ENCODE data around the gene IGFBP1. TPM values are rescaled to one million over a fixed set of nuclear protein-coding genes. Genes with fewer than 3 reads are reported as not detected.

IGFBP1 gene
- total and polyA plus RNA-seq, 2 experiments from 2014 or later = not detected

DNA sequence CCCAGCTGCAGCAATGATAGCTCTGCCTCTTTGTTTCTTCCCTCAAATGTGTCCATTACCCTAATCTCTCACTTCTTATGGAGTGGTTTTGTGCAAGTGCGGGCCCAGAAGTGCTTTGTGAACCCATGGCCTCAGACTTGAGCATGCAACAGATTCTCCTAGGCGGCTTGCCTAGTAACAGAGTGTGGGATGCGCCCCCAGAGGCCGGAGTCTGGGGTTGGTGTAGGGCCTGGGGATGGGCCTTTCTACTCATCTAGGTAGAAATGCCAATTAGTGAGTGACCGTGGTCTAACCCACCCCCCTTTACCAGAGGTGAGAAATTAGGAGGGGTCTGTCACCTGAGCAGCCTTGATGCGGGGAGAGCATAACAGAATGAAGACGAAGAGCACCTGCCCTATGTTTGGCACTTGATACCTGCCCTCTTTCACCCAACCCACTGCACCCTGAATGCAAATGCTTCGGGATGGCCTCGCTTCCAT is 7.0 kb upstream of the IGFBP1 start:
- H3K9me2 ChIP-seq (ENCODE audit: insufficient read depth) = no peaks in the 10 kb centered on the region
- no peaks in the 10 kb centered on the region for H3K79me2 ChIP-seq (replicated peaks; ENCODE audit: insufficient read depth)
- 0 out of 2 replicates have a peak, but pooled peaks cover 3% of the 10 kb centered on the region for H3K36me3 ChIP-seq (ENCODE audit: insufficient read depth)
- Mint-ChIP-seq H3K9me3 (peaks cover 29% of the 10 kb centered on the region), H3K27ac (no peak overlapping the region), H3K36me3 (ENCODE audit: low read depth) (peaks cover 26% of the 10 kb centered on the region), H3K27me3 (ENCODE audit: insufficient read depth, low read depth, poor library complexity) (peaks cover 9% of the 10 kb centered on the region), H3K4me3 (no peak overlapping the region), H3K4me1 (peaks cover 5% of the 10 kb centered on the region; the same call in 2 of the 3 replicates)
- H3K27me3 ChIP-seq (ENCODE audit: insufficient read depth) = peaks cover 2% of the 10 kb centered on the region; the same call in 1 of the 2 replicates
- H4K20me1 ChIP-seq (replicated peaks; ENCODE audit: insufficient read depth) = no peaks in the 10 kb centered on the region
- DNase-seq (ENCODE audit: low spot score) (no peak), ATAC-seq (no peak)
- no peak for TF ChIP-seq NANOG (IDR thresholded peaks at IDR 0.05; ENCODE audit: borderline replicate concordance)
- TF ChIP-seq EZH2phosphoT487 (IDR thresholded peaks at IDR 0.05; ENCODE audit: unreplicated experiment) = no peak
- TF ChIP-seq, protein P1, sequence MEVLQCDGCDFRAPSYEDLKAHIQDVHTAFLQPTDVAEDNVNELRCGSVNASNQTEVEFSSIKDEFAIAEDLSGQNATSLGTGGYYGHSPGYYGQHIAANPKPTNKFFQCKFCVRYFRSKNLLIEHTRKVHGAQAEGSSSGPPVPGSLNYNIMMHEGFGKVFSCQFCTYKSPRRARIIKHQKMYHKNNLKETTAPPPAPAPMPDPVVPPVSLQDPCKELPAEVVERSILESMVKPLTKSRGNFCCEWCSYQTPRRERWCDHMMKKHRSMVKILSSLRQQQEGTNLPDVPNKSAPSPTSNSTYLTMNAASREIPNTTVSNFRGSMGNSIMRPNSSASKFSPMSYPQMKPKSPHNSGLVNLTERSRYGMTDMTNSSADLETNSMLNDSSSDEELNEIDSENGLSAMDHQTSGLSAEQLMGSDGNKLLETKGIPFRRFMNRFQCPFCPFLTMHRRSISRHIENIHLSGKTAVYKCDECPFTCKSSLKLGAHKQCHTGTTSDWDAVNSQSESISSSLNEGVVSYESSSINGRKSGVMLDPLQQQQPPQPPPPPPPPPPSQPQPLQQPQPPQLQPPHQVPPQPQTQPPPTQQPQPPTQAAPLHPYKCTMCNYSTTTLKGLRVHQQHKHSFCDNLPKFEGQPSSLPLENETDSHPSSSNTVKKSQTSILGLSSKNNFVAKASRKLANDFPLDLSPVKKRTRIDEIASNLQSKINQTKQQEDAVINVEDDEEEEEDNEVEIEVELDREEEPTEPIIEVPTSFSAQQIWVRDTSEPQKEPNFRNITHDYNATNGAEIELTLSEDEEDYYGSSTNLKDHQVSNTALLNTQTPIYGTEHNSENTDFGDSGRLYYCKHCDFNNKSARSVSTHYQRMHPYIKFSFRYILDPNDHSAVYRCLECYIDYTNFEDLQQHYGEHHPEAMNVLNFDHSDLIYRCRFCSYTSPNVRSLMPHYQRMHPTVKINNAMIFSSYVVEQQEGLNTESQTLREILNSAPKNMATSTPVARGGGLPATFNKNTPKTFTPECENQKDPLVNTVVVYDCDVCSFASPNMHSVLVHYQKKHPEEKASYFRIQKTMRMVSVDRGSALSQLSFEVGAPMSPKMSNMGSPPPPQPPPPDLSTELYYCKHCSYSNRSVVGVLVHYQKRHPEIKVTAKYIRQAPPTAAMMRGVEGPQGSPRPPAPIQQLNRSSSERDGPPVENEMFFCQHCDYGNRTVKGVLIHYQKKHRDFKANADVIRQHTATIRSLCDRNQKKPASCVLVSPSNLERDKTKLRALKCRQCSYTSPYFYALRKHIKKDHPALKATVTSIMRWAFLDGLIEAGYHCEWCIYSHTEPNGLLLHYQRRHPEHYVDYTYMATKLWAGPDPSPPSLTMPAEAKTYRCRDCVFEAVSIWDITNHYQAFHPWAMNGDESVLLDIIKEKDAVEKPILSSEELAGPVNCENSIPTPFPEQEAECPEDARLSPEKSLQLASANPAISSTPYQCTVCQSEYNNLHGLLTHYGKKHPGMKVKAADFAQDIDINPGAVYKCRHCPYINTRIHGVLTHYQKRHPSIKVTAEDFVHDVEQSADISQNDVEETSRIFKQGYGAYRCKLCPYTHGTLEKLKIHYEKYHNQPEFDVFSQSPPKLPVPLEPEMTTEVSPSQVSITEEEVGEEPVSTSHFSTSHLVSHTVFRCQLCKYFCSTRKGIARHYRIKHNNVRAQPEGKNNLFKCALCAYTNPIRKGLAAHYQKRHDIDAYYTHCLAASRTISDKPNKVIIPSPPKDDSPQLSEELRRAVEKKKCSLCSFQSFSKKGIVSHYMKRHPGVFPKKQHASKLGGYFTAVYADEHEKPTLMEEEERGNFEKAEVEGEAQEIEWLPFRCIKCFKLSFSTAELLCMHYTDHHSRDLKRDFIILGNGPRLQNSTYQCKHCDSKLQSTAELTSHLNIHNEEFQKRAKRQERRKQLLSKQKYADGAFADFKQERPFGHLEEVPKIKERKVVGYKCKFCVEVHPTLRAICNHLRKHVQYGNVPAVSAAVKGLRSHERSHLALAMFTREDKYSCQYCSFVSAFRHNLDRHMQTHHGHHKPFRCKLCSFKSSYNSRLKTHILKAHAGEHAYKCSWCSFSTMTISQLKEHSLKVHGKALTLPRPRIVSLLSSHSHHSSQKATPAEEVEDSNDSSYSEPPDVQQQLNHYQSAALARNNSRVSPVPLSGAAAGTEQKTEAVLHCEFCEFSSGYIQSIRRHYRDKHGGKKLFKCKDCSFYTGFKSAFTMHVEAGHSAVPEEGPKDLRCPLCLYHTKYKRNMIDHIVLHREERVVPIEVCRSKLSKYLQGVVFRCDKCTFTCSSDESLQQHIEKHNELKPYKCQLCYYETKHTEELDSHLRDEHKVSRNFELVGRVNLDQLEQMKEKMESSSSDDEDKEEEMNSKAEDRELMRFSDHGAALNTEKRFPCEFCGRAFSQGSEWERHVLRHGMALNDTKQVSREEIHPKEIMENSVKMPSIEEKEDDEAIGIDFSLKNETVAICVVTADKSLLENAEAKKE (CRISPR knock-in tag; IDR thresholded peaks at IDR 0.05) = no peak
- TF ChIP-seq STAT1 (IDR thresholded peaks at IDR 0.05; ENCODE audit: unreplicated experiment) = no peak
- TF ChIP-seq, protein P2, sequence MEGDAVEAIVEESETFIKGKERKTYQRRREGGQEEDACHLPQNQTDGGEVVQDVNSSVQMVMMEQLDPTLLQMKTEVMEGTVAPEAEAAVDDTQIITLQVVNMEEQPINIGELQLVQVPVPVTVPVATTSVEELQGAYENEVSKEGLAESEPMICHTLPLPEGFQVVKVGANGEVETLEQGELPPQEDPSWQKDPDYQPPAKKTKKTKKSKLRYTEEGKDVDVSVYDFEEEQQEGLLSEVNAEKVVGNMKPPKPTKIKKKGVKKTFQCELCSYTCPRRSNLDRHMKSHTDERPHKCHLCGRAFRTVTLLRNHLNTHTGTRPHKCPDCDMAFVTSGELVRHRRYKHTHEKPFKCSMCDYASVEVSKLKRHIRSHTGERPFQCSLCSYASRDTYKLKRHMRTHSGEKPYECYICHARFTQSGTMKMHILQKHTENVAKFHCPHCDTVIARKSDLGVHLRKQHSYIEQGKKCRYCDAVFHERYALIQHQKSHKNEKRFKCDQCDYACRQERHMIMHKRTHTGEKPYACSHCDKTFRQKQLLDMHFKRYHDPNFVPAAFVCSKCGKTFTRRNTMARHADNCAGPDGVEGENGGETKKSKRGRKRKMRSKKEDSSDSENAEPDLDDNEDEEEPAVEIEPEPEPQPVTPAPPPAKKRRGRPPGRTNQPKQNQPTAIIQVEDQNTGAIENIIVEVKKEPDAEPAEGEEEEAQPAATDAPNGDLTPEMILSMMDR (conservative IDR thresholded peaks at IDR 0.05; ENCODE audit: low read depth in 2 of 2) = no peak
- no peak for TF ChIP-seq POLR2AphosphoS5 (IDR thresholded peaks at IDR 0.05; ENCODE audit: low read depth)
- no peak for TF ChIP-seq CREB1 (CRISPR knock-in tag; IDR thresholded peaks at IDR 0.05; ENCODE audit: low read depth)
- TF ChIP-seq, protein P3, sequence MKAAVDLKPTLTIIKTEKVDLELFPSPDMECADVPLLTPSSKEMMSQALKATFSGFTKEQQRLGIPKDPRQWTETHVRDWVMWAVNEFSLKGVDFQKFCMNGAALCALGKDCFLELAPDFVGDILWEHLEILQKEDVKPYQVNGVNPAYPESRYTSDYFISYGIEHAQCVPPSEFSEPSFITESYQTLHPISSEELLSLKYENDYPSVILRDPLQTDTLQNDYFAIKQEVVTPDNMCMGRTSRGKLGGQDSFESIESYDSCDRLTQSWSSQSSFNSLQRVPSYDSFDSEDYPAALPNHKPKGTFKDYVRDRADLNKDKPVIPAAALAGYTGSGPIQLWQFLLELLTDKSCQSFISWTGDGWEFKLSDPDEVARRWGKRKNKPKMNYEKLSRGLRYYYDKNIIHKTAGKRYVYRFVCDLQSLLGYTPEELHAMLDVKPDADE (IDR thresholded peaks at IDR 0.05) = no peak
- no peak for TF ChIP-seq ZNF114 (CRISPR knock-in tag; IDR thresholded peaks at IDR 0.05)
- no peak for TF ChIP-seq EZH2 (IDR thresholded peaks at IDR 0.05; ENCODE audit: low read depth, unreplicated experiment)
- TF ChIP-seq, protein P4, sequence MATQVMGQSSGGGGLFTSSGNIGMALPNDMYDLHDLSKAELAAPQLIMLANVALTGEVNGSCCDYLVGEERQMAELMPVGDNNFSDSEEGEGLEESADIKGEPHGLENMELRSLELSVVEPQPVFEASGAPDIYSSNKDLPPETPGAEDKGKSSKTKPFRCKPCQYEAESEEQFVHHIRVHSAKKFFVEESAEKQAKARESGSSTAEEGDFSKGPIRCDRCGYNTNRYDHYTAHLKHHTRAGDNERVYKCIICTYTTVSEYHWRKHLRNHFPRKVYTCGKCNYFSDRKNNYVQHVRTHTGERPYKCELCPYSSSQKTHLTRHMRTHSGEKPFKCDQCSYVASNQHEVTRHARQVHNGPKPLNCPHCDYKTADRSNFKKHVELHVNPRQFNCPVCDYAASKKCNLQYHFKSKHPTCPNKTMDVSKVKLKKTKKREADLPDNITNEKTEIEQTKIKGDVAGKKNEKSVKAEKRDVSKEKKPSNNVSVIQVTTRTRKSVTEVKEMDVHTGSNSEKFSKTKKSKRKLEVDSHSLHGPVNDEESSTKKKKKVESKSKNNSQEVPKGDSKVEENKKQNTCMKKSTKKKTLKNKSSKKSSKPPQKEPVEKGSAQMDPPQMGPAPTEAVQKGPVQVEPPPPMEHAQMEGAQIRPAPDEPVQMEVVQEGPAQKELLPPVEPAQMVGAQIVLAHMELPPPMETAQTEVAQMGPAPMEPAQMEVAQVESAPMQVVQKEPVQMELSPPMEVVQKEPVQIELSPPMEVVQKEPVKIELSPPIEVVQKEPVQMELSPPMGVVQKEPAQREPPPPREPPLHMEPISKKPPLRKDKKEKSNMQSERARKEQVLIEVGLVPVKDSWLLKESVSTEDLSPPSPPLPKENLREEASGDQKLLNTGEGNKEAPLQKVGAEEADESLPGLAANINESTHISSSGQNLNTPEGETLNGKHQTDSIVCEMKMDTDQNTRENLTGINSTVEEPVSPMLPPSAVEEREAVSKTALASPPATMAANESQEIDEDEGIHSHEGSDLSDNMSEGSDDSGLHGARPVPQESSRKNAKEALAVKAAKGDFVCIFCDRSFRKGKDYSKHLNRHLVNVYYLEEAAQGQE (IDR thresholded peaks at IDR 0.05; ENCODE audit: unreplicated experiment) = no peak
- no peak for TF ChIP-seq ZNF331 (CRISPR knock-in tag; IDR thresholded peaks at IDR 0.05; ENCODE audit: low read depth)
- no peak for TF ChIP-seq JUNB (IDR thresholded peaks at IDR 0.05; ENCODE audit: unreplicated experiment)
- no peaks in the 10 kb centered on the region for H3F3A ChIP-seq (replicated peaks; ENCODE audit: low read depth)
- no peaks in the 10 kb centered on the region for H3K4me1 ChIP-seq (ENCODE audit: insufficient read depth)
- H2AFZ ChIP-seq = no peak overlapping the region
- no peak overlapping the region for H3K4me3 ChIP-seq
- no peak overlapping the region for H3K4me2 ChIP-seq
- H3K27ac ChIP-seq (ENCODE audit: low read depth) = no peak overlapping the region
